CD4-positive, alpha-beta T cell treated with Interleukin-15 for 1 hour (primary cell): ENCODE measurements around the gene SHB.
"Not testable (repeated sequence)": the region's sequence is repeated elsewhere in the genome, so short reads cannot be mapped to it uniquely, and the experiment has no call there.

ENCODE experiments used
- DNase-seq: peaks from one replicate; pipeline ENCODE4 v3.0.0-alpha.2; 2020

The SHB gene

GRCh38 chr9:38062106-38062497 is 6.9 kb downstream of the SHB start:
- DNase-seq = no peak

- DNase-seq = no peak
Observed at GRCh38 chr9:38061326-38061977, 7.6 kb downstream of the SHB start.

- no peak for DNase-seq
Observed at GRCh38 chr9:38060681-38061080, 8.3 kb downstream of the SHB start.

- DNase-seq = no peak
Observed at GRCh38 chr9:38059233-38059936, 9.6 kb downstream of the SHB start.

- no peak for DNase-seq
Observed at GRCh38 chr9:38058452-38059232, 10.4 kb downstream of the SHB start.

GRCh38 chr9:38057416-38058195 is 11.4 kb downstream of the SHB start:
- no peak for DNase-seq

GRCh38 chr9:38054653-38055052 is 14.4 kb downstream of the SHB start:
- no peak for DNase-seq

GRCh38 chr9:38053697-38054461 is 15.1 kb downstream of the SHB start:
- no peak for DNase-seq

- DNase-seq = no peak
Observed at GRCh38 chr9:38051780-38052546, 17.1 kb downstream of the SHB start.

- no peak for DNase-seq
Observed at GRCh38 chr9:38048316-38048969, 20.6 kb downstream of the SHB start.

- DNase-seq = no peak
Observed at GRCh38 chr9:38047301-38048251, 21.5 kb downstream of the SHB start.

GRCh38 chr9:38046661-38047300 is 22.2 kb downstream of the SHB start:
- DNase-seq = no peak

GRCh38 chr9:38045939-38046338 is 23.1 kb downstream of the SHB start:
- not testable (repeated sequence) for DNase-seq

GRCh38 chr9:38044706-38045105 is 24.3 kb downstream of the SHB start:
- no peak for DNase-seq

- DNase-seq = no peak
Observed at GRCh38 chr9:38043931-38044623, 24.9 kb downstream of the SHB start.

GRCh38 chr9:38042626-38043357 is 26.2 kb downstream of the SHB start:
- no peak for DNase-seq

- DNase-seq = no peak
Observed at GRCh38 chr9:38041564-38042243, 27.3 kb downstream of the SHB start.
